ENCODE measurements around the gene SLC10A6. TPM values are rescaled to one million over a fixed set of nuclear protein-coding genes. Genes with fewer than 3 reads are reported as not detected.

Gene SLC10A6
- under 0.01 TPM in 1 of 2 replicates, not detected in the other for total RNA-seq

GRCh38 chr4:86848732-86849619, at the start of gene SLC10A6:
Gene SLC10A6, minus strand, starts transcription at chr4:86849384. Its CDS starts 269 bp downstream, at chr4:86849115.
- no peak within 1 kb of the TSS for H3K4me3 ChIP-seq (ENCODE audit: low read depth, low read length)
- peak; percentile 42 for DNase-seq (ENCODE audit: low read depth)
- TF ChIP-seq CTCF (IDR thresholded peaks at IDR 0.05; ENCODE audit: insufficient read depth, low read depth, low read length): no peak

- peak; percentile 19 for TF ChIP-seq CTCF (IDR thresholded peaks at IDR 0.05; ENCODE audit: insufficient read depth, low read depth, low read length)
- H3K4me3 ChIP-seq (ENCODE audit: low read depth, low read length): no peak overlapping the region
- DNase-seq (ENCODE audit: low read depth): no peak
Measured at GRCh38 chr4:86898562-86898961, 49.4 kb upstream of the SLC10A6 start.

GRCh38 chr4:86896596-86896995, 47.4 kb upstream of the SLC10A6 start:
- no peak overlapping the region for H3K4me3 ChIP-seq (ENCODE audit: low read depth, low read length)
- DNase-seq (ENCODE audit: low read depth): no peak
- TF ChIP-seq CTCF (IDR thresholded peaks at IDR 0.05; ENCODE audit: insufficient read depth, low read depth, low read length): no peak

GRCh38 chr4:86895692-86896488, 46.7 kb upstream of the SLC10A6 start:
- DNase-seq (ENCODE audit: low read depth): peak; percentile 80
- no peak overlapping the region for H3K4me3 ChIP-seq (ENCODE audit: low read depth, low read length)
- TF ChIP-seq CTCF (IDR thresholded peaks at IDR 0.05; ENCODE audit: insufficient read depth, low read depth, low read length): peak; percentile 69

- no peak for DNase-seq (ENCODE audit: low read depth)
- TF ChIP-seq CTCF (IDR thresholded peaks at IDR 0.05; ENCODE audit: insufficient read depth, low read depth, low read length): no peak
- no peak overlapping the region for H3K4me3 ChIP-seq (ENCODE audit: low read depth, low read length)
Measured at GRCh38 chr4:86894455-86894854, 45.3 kb upstream of the SLC10A6 start.

GRCh38 chr4:86893136-86893535, 44.0 kb upstream of the SLC10A6 start:
- TF ChIP-seq CTCF (IDR thresholded peaks at IDR 0.05; ENCODE audit: insufficient read depth, low read depth, low read length): no peak
- no peak overlapping the region for H3K4me3 ChIP-seq (ENCODE audit: low read depth, low read length)
- no peak for DNase-seq (ENCODE audit: low read depth)

All from fibroblast of villous mesenchyme (primary cell).